ENCODE measurements around the gene HELQ.
"Not testable (repeated sequence)": the region's sequence is repeated elsewhere in the genome, so short reads cannot be mapped to it uniquely, and the experiment has no call there.

Gene HELQ

GRCh38 chr4:83455281-83456183 lies at the start of gene HELQ, which contains the start of gene MRPS18C:
HELQ (minus strand) TSS chr4:83455823; CDS start chr4:83455693, 130 bp downstream.
MRPS18C (plus strand) TSS chr4:83456058; CDS start chr4:83456078, 20 bp downstream.
- peak; percentile 99 for DNase-seq

GRCh38 chr4:83504996-83505395 lies 49.4 kb upstream of the HELQ start:
- DNase-seq = no peak

GRCh38 chr4:83504503-83504902 lies 48.9 kb upstream of the HELQ start:
- no peak for DNase-seq

GRCh38 chr4:83503974-83504373 lies 48.4 kb upstream of the HELQ start:
- no peak for DNase-seq

- DNase-seq = not testable (repeated sequence)
Observed at GRCh38 chr4:83501671-83502070, 46.0 kb upstream of the HELQ start.

- no peak for DNase-seq
Observed at GRCh38 chr4:83498187-83498586, 42.6 kb upstream of the HELQ start.

GRCh38 chr4:83496085-83496917 lies 40.7 kb upstream of the HELQ start:
- DNase-seq = not testable (repeated sequence)

- peak; percentile 37 for DNase-seq
Observed at GRCh38 chr4:83490876-83491450, 35.3 kb upstream of the HELQ start.

GRCh38 chr4:83489711-83490326 lies 34.2 kb upstream of the HELQ start:
- no peak for DNase-seq

GRCh38 chr4:83486457-83487129 lies 31.0 kb upstream of the HELQ start:
- no peak for DNase-seq

- DNase-seq = peak; percentile 92
Observed at GRCh38 chr4:83484500-83485461, 29.2 kb upstream of the HELQ start, which contains the start of gene ABRAXAS1. ABRAXAS1 (minus strand) TSS chr4:83485100; CDS start chr4:83485072, 28 bp downstream.

- DNase-seq = no peak
Observed at GRCh38 chr4:83473966-83474365, 18.3 kb upstream of the HELQ start.

GRCh38 chr4:83473423-83473822 lies 17.8 kb upstream of the HELQ start:
- DNase-seq = no peak

- no peak for DNase-seq
Observed at GRCh38 chr4:83456184-83456501, 520 bp upstream of the HELQ start.

GRCh38 chr4:83454686-83455085 lies 937 bp downstream of the HELQ start:
- peak; percentile 4 for DNase-seq

- DNase-seq = no peak
Observed at GRCh38 chr4:83449009-83449408, 6.6 kb downstream of the HELQ start.

- peak; percentile 14 for DNase-seq
Observed at GRCh38 chr4:83440899-83441298, 14.7 kb downstream of the HELQ start.

GRCh38 chr4:83440148-83440814 lies 15.3 kb downstream of the HELQ start:
- DNase-seq = no peak

- no peak for DNase-seq
Observed at GRCh38 chr4:83438719-83439118, 16.9 kb downstream of the HELQ start.

GRCh38 chr4:83436680-83437079 lies 18.9 kb downstream of the HELQ start:
- no peak for DNase-seq

Data from inflammatory macrophage treated with lipopolysaccharide for 4 hours (primary cell).